Esophagus muscularis mucosa (tissue), 4 donors: ENCODE measurements around the gene ATAD2B.

ENCODE experiments used
- CTCF ChIP-seq, 3 experiments: fragments of 200-600 bp in 2 of 3; fragments of 450-650 bp in 1 of 3; sonication (generic) in 2 of 3; IDR thresholded peaks; one replicate each; pipeline ENCODE4 v1.5.1; 2017 to 2019; ENCODE audit warnings: antibody characterized with exemption in 3 of 3, mild to moderate bottlenecking in 2 of 3, moderate library complexity in 1 of 3
- EP300 ChIP-seq: sonication (generic); formaldehyde crosslinking; IDR thresholded peaks from one replicate; pipeline ENCODE4 v1.6.1; 2017; ENCODE audit warnings: antibody characterized with exemption
- POLR2A ChIP-seq: fragments of 450-650 bp; IDR thresholded peaks from one replicate; pipeline ENCODE4 v1.6.1; 2017; ENCODE audit warnings: antibody characterized with exemption, moderate library complexity, mild to moderate bottlenecking, low read depth
- POLR2AphosphoS5 ChIP-seq, 2 donors: sonication (generic); formaldehyde crosslinking; IDR thresholded peaks; one replicate each; pipeline ENCODE4 v1.6.1; 2017; ENCODE audit warnings: antibody characterized with exemption in 2 of 2

- TF ChIP-seq POLR2A (no peak), CTCF (IDR thresholded peaks at IDR 0.05) (no peak), POLR2AphosphoS5 (IDR thresholded peaks at IDR 0.05) (no peak), EP300 (no peak)
These were observed 218.2 kb downstream of the ATAD2B start for GRCh38 chr2:23708771-23709170.
